NCI-H446 treated with DMSO at 0.1 percent for 48 hours (cell line): ENCODE measurements around the gene ZNF860.

ENCODE experiments used
- DNase-seq: peaks from one replicate; lab custom pipeline; 2025; lab: John Stamatoyannopoulos, UW

Gene ZNF860

DNA sequence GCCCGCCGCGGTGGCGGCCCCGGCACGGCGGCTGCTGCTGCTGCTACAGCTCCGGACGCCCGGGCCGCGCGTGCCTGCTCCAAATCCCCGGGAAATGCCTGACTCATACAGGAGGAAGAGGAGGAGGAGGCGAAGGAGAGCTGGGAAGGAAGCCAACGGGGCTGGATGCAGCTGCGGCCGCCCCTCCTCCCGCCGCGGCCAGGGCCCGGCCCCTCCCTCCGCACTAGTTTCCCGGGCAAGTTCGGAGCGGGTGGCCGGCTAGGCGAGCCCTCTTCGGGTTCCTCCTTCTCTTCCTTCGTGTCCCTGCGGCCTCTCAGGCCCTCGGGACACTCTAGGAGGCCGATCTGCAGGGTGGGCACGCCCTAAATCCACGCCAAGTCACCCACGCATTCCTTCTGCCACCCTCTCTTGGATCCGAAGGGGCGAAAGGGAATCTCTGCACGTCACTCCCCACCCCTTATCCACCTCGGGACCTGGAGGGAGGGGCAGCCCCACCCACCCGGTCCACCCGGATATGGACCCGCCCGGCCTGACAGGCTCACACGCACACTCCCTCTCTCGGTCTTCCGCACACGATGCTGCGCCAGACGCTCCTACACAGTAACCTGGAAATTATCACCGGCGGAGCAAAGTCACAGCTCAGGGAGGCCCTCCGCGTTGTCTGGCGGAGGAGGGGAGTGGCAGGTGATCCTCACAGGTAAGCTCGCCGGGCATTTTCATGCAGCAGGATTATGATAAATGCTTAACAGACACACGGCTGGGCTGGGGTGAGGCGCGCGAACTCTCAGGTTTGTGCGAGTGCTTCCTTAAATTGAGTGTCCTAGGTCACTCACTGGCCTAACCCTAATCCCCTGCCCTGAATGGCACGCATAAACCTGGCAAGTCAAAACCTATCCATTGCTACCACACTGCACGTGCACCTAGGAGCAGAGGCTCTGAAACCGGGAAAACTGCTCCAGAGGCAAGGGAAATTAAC is at the start of gene ZNF860, which contains the start of gene OSBPL10:
TSS of gene ZNF860 (plus strand) at position 545 of the 976 bp plus-strand sequence. CDS start 7,330 bp downstream, outside the sequence.
TSS of gene OSBPL10 (minus strand) at position 57 of the 976 bp plus-strand sequence. CDS start 83 bp downstream, outside the sequence.
- DNase-seq, result no peak

DNA sequence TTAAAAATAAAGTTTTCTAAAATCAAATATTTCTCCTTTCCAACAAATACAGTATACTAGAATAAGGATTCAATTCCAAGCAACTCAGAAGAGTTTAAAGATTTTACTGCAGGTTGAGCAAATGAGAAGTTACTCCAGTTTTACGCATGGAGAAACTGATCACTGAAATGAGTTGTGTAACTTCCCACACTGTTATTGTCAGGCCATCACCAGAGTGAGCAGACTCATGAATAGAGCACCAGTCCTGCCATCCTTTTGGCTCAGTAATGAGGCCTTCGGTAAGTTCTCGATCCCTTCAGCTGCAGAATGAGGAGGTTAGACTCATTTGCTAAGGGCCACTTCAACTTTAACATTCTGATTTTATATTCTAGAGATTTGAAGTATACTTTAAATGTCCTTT is 48.6 kb upstream of the ZNF860 start:
- DNase-seq, result no peak

DNA sequence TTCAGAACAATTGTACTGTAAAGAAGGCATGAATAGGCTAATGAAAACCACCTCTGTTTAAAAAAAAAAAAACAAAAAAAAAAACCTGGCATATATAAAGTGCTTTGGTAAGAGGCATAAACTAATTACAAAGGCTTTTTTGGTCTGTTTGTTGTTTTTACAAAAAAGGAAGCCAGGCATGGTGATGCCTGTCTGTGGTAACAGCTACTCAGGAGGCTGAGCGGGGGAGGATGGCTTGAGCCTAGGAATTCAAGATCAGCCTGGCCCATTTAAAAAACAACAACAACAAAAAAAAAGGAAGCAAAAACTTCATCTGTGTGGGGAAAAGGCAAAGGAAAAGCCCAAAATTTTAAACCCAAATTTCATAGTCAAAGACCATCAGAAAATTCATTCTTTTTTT is 47.5 kb upstream of the ZNF860 start:
- no peak for DNase-seq

DNA sequence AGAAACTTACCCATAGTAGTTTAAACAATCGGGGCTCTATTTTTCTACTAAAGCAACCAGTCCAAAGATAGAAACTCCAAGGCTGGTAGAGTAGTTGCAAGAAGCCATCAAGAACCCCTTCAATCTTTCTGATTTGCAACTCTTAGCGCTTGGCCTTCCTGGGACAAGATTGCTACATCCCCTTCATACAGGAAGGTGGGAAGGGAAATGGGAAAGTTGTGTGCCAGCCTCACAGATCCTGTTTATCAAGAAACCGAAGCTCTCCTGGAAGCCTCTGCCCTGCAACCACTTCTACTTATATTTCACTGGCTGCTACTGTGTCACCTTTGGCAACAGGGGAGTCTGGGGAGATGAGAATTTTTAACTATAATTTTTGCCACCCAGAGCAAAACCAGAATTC is 46.7 kb upstream of the ZNF860 start:
- no peak for DNase-seq

DNA sequence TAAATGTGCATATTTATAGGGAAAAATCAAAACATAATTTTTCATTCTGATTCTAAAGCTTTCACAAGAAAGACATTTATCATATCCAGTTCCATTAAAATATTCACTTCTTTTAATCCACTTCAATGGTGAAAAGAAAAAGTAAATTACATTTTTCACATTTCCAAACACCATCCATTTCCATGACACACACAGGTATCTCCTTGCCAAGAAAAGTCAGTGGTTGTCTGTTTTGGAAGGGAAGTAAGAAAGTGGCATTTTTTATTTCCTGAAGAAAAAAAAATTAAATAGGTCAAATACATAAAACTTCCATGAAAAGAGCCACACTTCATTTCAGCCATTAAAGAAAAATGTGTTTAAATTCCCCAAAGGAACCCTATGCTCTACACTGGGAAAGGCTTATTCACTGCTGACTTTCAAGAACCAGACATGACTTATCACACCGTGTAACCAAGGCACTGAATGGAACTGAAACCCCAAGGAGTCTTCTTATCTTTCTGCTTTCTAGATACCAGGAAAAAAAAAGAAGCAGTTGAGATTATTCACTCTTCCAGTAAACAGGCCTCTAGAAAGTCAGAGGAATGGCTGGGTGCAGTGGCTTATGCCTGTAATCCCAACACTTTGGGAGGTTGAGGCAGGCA is 45.0 kb upstream of the ZNF860 start:
- no peak for DNase-seq

DNA sequence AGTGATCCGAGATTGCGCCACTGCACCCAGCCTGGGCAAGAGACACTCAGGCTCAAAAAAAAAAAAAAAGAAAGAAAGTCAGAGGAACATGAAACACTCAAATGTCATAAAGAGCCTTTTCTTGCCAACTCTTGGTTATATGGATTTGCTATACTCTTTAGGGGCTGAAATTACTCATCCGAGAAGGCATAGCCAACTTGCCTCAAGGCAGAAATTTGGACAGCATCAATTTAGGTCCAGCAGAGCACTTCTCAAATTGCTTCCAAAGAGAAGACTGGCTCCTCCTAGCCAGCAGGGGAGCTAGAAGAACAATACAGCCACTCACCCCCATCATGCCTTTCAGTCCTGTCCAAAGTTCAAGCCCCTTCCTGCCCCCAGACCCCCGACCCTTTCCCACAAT is 44.3 kb upstream of the ZNF860 start:
- no peak for DNase-seq

DNA sequence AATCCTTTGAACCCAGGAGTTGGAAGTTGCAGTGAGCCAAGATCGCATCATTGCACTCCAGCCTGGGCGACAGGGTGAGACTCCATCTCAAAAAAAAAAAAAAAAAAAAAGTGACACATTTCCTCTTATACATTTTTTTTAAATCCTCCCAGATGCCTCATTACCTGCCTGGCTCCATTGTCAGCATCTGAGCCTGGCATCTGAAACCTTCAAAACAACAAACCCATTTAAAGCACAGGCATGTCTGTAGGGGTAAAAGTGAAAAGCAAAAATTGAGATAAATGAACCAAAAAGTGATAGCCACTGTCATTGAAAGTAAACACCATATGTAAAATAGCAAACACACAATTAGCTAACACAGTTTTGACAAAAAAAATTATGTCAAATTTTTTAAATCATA is 39.1 kb upstream of the ZNF860 start:
- no peak for DNase-seq

DNA sequence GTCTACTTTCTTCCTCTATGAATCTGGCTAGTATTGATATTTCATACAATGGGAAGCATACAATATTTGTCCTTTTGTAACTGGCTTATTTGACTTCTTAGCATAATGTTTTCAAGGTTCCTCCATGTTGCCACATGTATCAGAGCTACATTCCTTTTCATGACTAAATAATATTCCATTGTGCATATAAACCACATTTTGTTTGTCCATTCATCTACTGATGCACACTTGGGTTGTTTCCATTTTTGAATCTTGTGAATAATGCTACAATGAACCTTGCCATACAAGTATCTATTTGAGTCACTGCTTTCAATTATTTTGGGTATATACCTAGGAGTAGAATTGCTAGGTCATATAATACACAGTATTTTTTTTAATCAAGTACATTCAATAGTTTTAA is 38.5 kb upstream of the ZNF860 start:
- no peak for DNase-seq

DNA sequence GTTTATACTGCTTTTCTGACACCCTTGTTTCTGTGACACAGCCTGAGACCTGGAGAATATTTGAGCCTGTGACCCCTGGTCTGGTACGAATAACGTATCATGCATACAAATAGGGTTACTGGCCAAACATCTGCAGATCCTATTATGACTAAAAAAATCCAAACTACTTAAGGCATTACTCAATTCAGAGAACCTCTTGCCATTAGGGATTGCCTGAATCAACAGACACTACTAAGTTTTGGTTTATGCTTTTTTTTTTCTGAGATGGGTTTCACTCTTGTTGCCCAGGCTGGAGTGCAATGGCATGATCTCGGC is 35.9 kb upstream of the ZNF860 start:
- no peak for DNase-seq

DNA sequence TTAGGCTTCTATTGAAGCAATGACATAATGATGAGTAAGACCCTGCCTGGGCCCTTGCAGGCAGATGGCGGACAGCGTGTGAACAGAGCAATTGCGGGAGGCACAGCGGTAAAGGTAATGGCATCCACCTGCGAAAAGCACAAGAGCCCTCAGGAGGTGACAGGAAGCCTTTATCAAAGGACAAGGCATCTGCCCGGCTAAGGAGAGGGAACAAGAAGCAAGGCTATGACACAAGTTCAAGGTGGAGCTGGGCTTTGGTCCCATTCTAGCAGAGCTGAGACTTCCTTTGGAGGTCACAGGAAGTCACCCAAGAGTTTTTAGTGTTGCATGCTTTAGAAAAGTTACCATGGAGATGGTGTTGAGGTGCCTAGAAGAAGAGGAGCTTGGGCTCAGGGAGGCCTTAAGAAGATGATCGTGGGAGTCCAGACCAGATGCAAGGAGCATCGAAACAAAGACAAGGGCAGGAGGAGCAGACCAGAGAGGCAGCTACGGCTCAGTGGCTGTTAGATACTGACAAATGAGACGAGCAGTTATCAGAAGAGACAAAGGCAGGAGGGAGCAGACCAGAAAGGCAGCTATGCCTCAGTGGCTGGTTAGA is 35.0 kb upstream of the ZNF860 start:
- DNase-seq, result no peak

DNA sequence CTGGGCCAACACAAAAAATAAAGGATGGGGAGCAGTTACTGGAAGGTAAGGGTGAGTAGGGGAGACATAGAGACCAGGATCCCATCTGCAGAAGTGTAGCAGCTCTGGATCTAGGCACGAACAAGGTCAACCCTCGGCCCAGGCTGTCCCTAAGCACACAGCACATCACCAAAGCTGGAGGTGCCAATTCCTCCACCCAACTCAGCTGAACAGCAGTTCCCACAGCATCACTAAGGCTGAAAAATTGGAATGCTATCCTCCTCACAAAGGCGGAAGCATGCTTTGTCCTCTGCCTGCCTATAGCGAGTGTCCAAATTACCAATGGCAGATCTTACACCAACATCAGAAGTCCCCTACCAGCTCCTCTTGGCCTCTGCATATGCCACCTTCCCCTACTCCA is 34.4 kb upstream of the ZNF860 start:
- DNase-seq, result no peak

DNA sequence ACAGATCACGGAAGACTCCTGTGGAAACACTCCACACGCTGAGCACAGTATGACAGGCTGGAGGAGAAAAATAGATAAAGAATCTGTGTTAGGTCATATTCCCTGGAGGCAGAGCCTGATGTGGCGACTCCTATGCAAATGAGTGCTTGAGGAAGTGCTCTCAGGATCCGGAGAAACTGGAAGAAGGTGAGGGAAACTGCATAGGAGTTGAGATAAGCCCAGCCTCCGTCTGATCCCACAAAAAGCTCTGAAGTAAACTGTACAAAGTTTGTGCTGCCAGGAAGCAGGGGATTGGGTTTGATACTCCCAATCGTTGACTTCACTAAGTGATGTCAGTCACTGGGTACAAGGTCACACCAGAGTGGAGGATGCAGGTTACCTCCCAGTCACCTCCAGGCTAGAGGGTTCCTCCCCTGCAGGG is 33.9 kb upstream of the ZNF860 start:
- no peak for DNase-seq

DNA sequence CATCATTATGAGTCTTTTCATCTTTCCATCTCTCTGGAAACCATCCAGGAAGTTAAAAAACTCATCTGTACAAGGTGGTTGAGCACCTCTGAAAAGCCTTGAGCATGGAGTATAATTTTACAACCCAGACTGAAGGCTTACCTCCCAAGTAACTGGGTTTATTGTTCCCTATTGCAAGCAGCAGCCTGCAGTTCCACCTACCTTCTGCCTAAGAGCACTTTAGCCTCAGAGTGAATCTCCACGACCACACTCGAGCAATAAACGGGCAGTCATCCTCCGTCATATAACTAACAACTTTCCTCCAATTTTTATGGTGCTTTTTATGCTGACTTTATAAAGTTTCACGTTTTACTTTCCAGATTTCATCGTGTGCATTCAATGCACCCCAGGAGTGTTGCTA is 33.3 kb upstream of the ZNF860 start:
- DNase-seq, result no peak

DNA sequence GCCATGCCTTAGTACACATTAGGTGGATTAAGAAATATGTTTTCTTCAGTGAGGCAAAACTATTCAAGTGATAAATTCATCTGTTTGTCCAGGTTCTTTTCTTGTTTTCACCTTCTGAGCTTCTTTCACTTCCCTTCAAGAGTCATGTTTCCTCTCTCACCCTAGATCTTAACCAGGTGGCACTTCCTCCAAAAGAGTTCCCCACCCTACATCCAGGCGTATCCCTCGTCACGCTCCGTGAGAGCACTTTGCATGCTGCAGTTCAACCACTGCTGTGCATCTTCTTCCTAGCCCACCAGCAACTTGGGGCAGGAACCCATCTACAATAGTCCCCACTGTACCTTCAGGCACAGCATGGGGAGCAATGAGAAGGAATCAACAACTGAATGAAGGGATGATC is 29.3 kb upstream of the ZNF860 start:
- no peak for DNase-seq

DNA sequence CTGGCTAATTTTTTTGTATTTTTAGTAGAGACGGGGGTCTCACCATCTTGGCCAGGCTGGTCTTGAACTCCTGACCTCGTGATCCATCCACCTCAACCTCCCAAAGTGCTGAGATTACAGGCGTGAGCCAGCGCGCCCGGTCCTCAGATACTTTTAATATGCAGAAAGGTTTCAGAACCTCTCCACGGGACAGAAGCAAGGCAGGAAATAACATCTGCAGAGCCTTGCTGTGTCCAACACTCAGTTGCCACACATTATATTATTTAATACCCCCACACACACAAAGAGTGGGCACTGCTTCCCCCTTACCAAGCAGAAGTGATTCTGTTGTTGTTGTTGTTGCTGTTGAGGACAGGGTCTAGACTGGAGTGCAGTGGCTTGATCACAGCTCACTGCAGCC is 28.5 kb upstream of the ZNF860 start:
- no peak for DNase-seq

DNA sequence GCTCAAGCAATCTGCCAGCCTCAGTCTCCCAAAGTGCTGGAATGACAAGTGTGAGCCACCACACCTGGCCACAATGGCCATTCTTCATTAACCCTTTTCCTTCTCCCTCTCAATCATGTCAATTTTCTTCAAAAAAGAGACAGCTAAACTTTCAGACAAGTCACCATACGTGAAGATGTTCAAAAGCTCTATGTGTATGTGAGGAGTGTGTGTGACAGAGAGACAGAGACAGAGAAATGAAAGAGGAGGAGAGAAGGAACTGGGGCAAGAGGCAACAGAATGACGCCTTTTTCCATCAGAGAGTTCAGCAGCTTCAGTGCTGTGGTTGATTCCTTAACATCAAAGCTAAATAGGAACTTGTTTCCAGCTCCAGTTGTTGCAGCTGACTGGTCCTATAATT is 27.9 kb upstream of the ZNF860 start:
- DNase-seq, result no peak

DNA sequence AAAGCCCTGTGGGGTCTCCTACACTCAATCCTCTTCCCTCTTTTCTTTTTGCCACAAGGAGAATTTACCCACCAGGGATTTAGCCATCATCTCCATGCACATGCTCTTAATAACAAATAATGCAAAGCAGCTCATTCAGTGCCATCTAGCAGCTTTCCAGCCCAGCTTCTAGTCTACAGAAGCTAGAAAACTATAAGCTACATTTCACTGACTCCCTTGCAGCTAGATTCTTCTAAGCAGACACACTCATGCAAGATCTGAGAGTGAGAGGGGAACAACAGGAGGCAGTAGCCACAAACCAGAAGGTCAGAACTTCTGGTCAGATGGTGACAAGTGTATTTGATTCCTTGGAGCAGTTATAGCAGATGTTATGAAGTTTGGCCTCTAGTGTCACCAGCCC is 26.0 kb upstream of the ZNF860 start:
- DNase-seq, result no peak

DNA sequence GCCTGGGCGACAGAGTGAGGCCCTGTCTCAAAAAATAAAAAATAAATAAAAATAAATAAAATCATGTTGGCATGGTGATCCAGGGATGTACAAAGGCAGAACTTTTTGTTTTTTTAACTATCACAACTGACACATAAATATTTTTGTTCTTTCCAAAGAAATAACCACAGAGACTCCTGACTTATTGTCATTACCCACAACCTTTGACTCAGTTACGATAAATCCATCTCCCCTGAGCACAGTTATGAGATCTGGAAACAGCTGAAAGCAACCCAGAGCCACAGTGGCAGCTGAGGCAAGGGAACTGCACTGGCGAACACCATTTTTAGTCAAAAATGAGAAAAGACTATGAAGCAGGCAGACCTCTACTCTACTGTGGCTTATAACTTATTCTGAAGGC is 24.4 kb upstream of the ZNF860 start:
- no peak for DNase-seq

DNA sequence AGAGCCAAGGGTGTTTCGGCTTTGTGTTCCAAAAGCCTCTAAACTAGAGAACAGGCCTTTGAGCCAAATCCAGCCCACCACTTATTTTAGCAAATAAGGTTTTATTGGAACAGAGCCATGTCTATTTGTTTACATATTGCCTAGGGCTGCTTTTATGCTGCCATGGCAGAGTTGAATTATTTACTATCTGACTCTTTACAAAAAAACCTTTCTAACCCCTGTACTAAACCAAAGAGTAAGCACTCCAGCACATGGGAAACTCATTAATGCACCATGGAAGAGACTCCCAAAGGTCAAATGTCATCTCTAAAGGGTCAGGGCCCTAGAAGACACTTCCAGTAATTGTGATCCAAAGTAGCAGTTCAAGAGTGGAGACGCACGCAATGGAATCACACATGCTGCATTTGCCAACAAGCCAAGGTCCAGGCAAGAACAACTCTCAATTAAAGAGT is 22.8 kb upstream of the ZNF860 start:
- DNase-seq, result no peak

DNA sequence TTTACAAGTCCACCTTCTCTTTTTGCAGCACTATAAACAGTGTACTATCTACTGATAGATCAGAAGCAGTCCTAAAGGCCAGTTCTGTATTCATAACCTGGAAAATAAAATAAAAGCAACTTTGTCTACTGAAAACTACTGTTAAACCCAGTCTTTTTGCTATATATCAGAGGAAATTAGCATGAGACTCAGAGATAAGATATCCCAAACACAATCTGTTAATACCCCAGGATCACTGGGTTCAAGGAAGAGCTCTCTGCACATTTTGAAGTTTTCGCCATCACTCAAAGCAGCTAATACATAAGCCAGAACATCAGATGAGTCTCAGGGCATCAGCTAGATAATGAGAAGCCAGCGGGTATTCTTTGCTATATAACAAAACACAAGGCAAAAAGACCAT is 22.3 kb upstream of the ZNF860 start:
- no peak for DNase-seq

DNA sequence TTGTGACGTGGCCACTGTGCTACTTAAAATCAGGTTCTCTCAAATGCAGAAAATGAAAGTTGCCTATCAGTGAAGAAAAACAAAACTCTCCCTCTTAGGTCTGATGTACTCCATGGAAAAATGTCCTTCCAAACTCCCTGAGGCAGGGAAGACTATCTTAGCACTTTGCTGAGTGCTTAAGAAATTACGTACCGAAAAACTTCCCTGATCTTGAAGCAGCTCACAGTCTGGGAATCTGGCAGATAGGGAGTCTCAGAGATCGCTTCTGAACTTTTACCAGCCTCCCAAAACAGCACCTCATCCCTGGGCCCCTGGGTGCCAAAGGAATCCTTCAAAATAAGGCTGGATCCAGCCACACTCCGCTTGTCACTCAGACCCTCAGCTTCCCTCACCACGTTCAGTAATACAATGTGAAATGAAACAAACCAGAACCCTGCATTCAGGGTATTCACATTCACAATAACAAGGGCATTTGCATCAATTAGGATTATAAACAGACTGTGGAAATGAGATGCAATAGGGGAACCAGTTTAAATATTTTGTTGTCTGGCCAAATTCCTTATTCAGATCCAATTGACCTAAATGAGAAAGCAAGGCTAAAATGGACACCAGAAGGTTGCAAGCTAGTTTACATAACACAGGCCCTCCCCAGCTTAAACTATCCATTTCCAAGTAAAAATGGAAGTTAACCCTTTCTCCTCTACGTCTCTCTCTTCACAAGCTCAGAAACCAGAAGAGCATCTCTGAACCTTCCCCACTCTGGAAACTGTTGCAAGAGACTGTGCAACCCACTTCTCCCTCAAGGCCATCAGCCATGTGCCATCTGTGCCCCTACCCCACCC is 21.4 kb upstream of the ZNF860 start:
- no peak for DNase-seq

DNA sequence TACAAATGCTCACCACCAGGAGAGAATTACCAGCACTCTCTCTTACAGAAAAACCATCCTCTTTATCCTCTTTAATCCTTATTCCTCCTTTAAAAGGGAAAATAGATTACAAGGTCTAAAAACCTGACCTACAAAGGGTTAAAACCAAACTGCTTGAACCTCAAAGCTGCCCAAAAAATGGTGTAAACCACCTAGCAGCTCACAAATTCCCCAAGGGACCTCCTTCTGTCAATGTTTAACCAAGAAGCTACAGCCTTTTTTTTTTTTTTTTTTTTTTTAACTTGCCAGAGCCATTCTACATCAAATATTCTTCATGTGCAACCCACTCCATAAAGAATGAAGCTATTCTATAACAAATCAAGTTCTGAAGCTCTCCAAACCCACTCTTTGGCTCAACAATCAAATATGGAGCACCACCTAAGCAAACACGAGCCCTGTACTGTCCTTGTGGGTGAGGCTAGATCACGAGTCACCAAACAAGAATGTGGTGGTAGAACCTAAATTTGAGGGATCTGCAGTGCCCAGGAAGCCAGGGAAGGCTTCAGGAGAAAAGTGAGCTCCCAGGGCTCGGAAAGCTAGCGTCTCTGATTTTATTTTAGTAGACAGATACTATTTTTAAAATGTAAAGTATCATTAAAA is 20.6 kb upstream of the ZNF860 start:
- DNase-seq, result no peak
